Activated CD4-positive, alpha-beta T cell treated with anti-CD3 and anti-CD28 coated beads, Interleukin-2, amount 10 ng/mL, durations not matched to agents 24 days and 14 days (primary cell): ENCODE data around the gene LRRK1. TPM values are rescaled to one million over a fixed set of nuclear protein-coding genes. Genes with fewer than 3 reads are reported as not detected.

Source experiments
- DNase-seq: peaks from one replicate; pipeline ENCODE4 v3.0.0; 2022
- H3K27ac Mint-ChIP-seq: one replicate; pipeline ENCODE4 v1.8.0; 2022; ENCODE audit warnings: mild to moderate bottlenecking, mixed read lengths
- H3K27me3 Mint-ChIP-seq: one replicate; pipeline ENCODE4 v1.8.0; 2022; ENCODE audit warnings: mixed read lengths
- H3K36me3 Mint-ChIP-seq: one replicate; pipeline ENCODE4 v1.8.0; 2022; ENCODE audit warnings: low read depth, mild to moderate bottlenecking, mixed read lengths
- H3K4me1 Mint-ChIP-seq: one replicate; pipeline ENCODE4 v1.8.0; 2021; ENCODE audit warnings: mixed read lengths
- H3K4me3 Mint-ChIP-seq: one replicate; pipeline ENCODE4 v1.8.0; 2022; ENCODE audit warnings: mild to moderate bottlenecking, moderate library complexity, mixed read lengths
- H3K9me3 Mint-ChIP-seq: one replicate; pipeline ENCODE4 v1.8.0; 2021; ENCODE audit warnings: mixed read lengths
- intact Hi-C: fragments of 100-400 bp; cut with micrococcal nuclease; formaldehyde crosslinking; loops from one replicate; pipeline ENCODE4 v1.15.1; 2023
- total RNA-seq: library from RNA; stranded (reverse); gene quantifications from 2 replicates; pipeline ENCODE4 v1.2.3, GENCODE V29; 2022

The LRRK1 gene
- total RNA-seq, 1 donor from 2014 or later, result 2.1 TPM

GRCh38 chr15:100997442-100997841, 78.3 kb downstream of the LRRK1 start:
- DNase-seq, result no peak
- no peaks in the 10 kb centered on the region for H3K36me3 Mint-ChIP-seq
- no peaks in the 10 kb centered on the region for H3K9me3 Mint-ChIP-seq
- H3K27me3 Mint-ChIP-seq, result peaks cover 27% of the 10 kb centered on the region
- H3K4me3 Mint-ChIP-seq, result no peak overlapping the region
- no peaks in the 10 kb centered on the region for H3K4me1 Mint-ChIP-seq
- intact Hi-C loops, result no loop called here
- H3K27ac Mint-ChIP-seq, result no peak overlapping the region

- H3K27me3 Mint-ChIP-seq, result peaks cover 27% of the 10 kb centered on the region
- DNase-seq, result no peak
- no peaks in the 10 kb centered on the region for H3K36me3 Mint-ChIP-seq
- no peak overlapping the region for H3K27ac Mint-ChIP-seq
- H3K9me3 Mint-ChIP-seq, result no peaks in the 10 kb centered on the region
- intact Hi-C loops, result no loop called here
- no peak overlapping the region for H3K4me3 Mint-ChIP-seq
- no peaks in the 10 kb centered on the region for H3K4me1 Mint-ChIP-seq
These were observed 79.5 kb downstream of the LRRK1 start for GRCh38 chr15:100998630-100999029.

GRCh38 chr15:100999369-100999768, 80.2 kb downstream of the LRRK1 start:
- H3K4me1 Mint-ChIP-seq, result no peaks in the 10 kb centered on the region
- no peaks in the 10 kb centered on the region for H3K9me3 Mint-ChIP-seq
- intact Hi-C loops, result no loop called here
- no peak for DNase-seq
- H3K27me3 Mint-ChIP-seq, result peaks cover 27% of the 10 kb centered on the region
- H3K36me3 Mint-ChIP-seq, result no peaks in the 10 kb centered on the region
- no peak overlapping the region for H3K27ac Mint-ChIP-seq
- H3K4me3 Mint-ChIP-seq, result no peak overlapping the region

GRCh38 chr15:101000271-101000681, 81.1 kb downstream of the LRRK1 start:
- no peaks in the 10 kb centered on the region for H3K9me3 Mint-ChIP-seq
- no peak overlapping the region for H3K27ac Mint-ChIP-seq
- no peak for DNase-seq
- intact Hi-C loops, result loop anchor here (10.0 kb wide), 1 partner anchor 655 kb away; the partner anchor contains the start of gene TM2D3
- H3K27me3 Mint-ChIP-seq, result peaks cover 30% of the 10 kb centered on the region
- no peaks in the 10 kb centered on the region for H3K36me3 Mint-ChIP-seq
- H3K4me1 Mint-ChIP-seq, result no peaks in the 10 kb centered on the region
- H3K4me3 Mint-ChIP-seq, result no peak overlapping the region

GRCh38 chr15:101001056-101001455, 81.9 kb downstream of the LRRK1 start:
- Mint-ChIP-seq H3K4me3 (no peak overlapping the region), H3K4me1 (no peaks in the 10 kb centered on the region), H3K9me3 (no peaks in the 10 kb centered on the region), H3K36me3 (no peaks in the 10 kb centered on the region), H3K27ac (no peak overlapping the region), H3K27me3 (peaks cover 31% of the 10 kb centered on the region)
- no peak for DNase-seq
- intact Hi-C loops, result loop anchor here (10.0 kb wide), 1 partner anchor 654 kb away; the partner anchor contains the start of gene TM2D3

- peaks cover 31% of the 10 kb centered on the region for H3K27me3 Mint-ChIP-seq
- no peak overlapping the region for H3K4me3 Mint-ChIP-seq
- intact Hi-C loops, result loop anchor here (10.0 kb wide), 1 partner anchor 653 kb away; the partner anchor contains the start of gene TM2D3
- no peaks in the 10 kb centered on the region for H3K4me1 Mint-ChIP-seq
- no peak for DNase-seq
- no peak overlapping the region for H3K27ac Mint-ChIP-seq
- H3K9me3 Mint-ChIP-seq, result no peaks in the 10 kb centered on the region
- H3K36me3 Mint-ChIP-seq, result no peaks in the 10 kb centered on the region
These were observed 82.6 kb downstream of the LRRK1 start for GRCh38 chr15:101001796-101002195.

- H3K4me1 Mint-ChIP-seq, result peaks cover 10% of the 10 kb centered on the region
- H3K4me3 Mint-ChIP-seq, result no peak overlapping the region
- DNase-seq, result no peak
- no peaks in the 10 kb centered on the region for H3K36me3 Mint-ChIP-seq
- no peak overlapping the region for H3K27ac Mint-ChIP-seq
- H3K27me3 Mint-ChIP-seq, result peaks cover 38% of the 10 kb centered on the region
- no peaks in the 10 kb centered on the region for H3K9me3 Mint-ChIP-seq
- intact Hi-C loops, result loop anchor here (10.0 kb wide), 1 partner anchor 652 kb away; the partner anchor contains the start of gene TM2D3
These were observed 83.9 kb downstream of the LRRK1 start for GRCh38 chr15:101003081-101003480.

- H3K4me3 Mint-ChIP-seq, result no peak overlapping the region
- H3K27ac Mint-ChIP-seq, result no peak overlapping the region
- H3K36me3 Mint-ChIP-seq, result no peaks in the 10 kb centered on the region
- DNase-seq, result no peak
- peaks cover 14% of the 10 kb centered on the region for H3K4me1 Mint-ChIP-seq
- H3K27me3 Mint-ChIP-seq, result peaks cover 36% of the 10 kb centered on the region
- no peaks in the 10 kb centered on the region for H3K9me3 Mint-ChIP-seq
- intact Hi-C loops, result loop anchor here (10.0 kb wide), 1 partner anchor 651 kb away; the partner anchor contains the start of gene TM2D3
These were observed 84.5 kb downstream of the LRRK1 start for GRCh38 chr15:101003706-101004105.

GRCh38 chr15:101004500-101004899, 85.3 kb downstream of the LRRK1 start:
- Mint-ChIP-seq H3K27me3 (peaks cover 30% of the 10 kb centered on the region), H3K4me1 (peaks cover 14% of the 10 kb centered on the region), H3K9me3 (no peaks in the 10 kb centered on the region), H3K36me3 (no peaks in the 10 kb centered on the region), H3K27ac (no peak overlapping the region), H3K4me3 (no peak overlapping the region)
- intact Hi-C loops, result loop anchor here (10.0 kb wide), 1 partner anchor 650 kb away; the partner anchor contains the start of gene TM2D3
- DNase-seq, result no peak

GRCh38 chr15:101004986-101005747, 86.0 kb downstream of the LRRK1 start:
- H3K36me3 Mint-ChIP-seq, result no peaks in the 10 kb centered on the region
- peaks cover 14% of the 10 kb centered on the region for H3K4me1 Mint-ChIP-seq
- peaks cover 25% of the 10 kb centered on the region for H3K27me3 Mint-ChIP-seq
- H3K27ac Mint-ChIP-seq, result no peak overlapping the region
- intact Hi-C loops, result loop anchor here (5.0 to 10.0 kb wide), 2 partner anchors 650 to 1078 kb away; partner anchors contain the start of gene TM2D3
- H3K4me3 Mint-ChIP-seq, result no peak overlapping the region
- no peak for DNase-seq
- H3K9me3 Mint-ChIP-seq, result no peaks in the 10 kb centered on the region

- Mint-ChIP-seq H3K27ac (no peak overlapping the region), H3K4me1 (peaks cover 14% of the 10 kb centered on the region), H3K36me3 (no peaks in the 10 kb centered on the region), H3K4me3 (peak overlapping the region; percentile 92), H3K27me3 (peaks cover 17% of the 10 kb centered on the region), H3K9me3 (no peaks in the 10 kb centered on the region)
- DNase-seq, result peak; percentile 89
- intact Hi-C loops, result loop anchor here (1.0 to 10.0 kb wide), 4 partner anchors 89 to 1080 kb away; partner anchors contain the start of gene TM2D3
These were observed 88.0 kb downstream of the LRRK1 start for GRCh38 chr15:101006931-101007691.

- DNase-seq, result peak; percentile 96
- intact Hi-C loops, result loop anchor here (5.0 to 10.0 kb wide), 2 partner anchors 646 to 1081 kb away; partner anchors contain the start of gene TM2D3
- Mint-ChIP-seq H3K27me3 (peaks cover 17% of the 10 kb centered on the region), H3K4me1 (peaks cover 14% of the 10 kb centered on the region), H3K36me3 (no peaks in the 10 kb centered on the region), H3K27ac (no peak overlapping the region), H3K9me3 (no peaks in the 10 kb centered on the region), H3K4me3 (peak overlapping the region; percentile 92)
These were observed 89.3 kb downstream of the LRRK1 start for GRCh38 chr15:101008158-101009139.

GRCh38 chr15:101009176-101009575, 90.0 kb downstream of the LRRK1 start:
- H3K4me3 Mint-ChIP-seq, result peak overlapping the region; percentile 92
- H3K27me3 Mint-ChIP-seq, result peaks cover 18% of the 10 kb centered on the region
- H3K4me1 Mint-ChIP-seq, result peaks cover 14% of the 10 kb centered on the region
- intact Hi-C loops, result loop anchor here (5.0 to 10.0 kb wide), 2 partner anchors 646 to 1082 kb away; partner anchors contain the start of gene TM2D3
- DNase-seq, result no peak
- no peaks in the 10 kb centered on the region for H3K9me3 Mint-ChIP-seq
- H3K36me3 Mint-ChIP-seq, result no peaks in the 10 kb centered on the region
- H3K27ac Mint-ChIP-seq, result no peak overlapping the region
